ENCODE data around the gene LZTS3. TPM values are rescaled to one million over a fixed set of nuclear protein-coding genes. Genes with fewer than 3 reads are reported as not detected.

Gene LZTS3
- total and polyA plus RNA-seq, 2 of the 13 experiments (the other 11 are each of a cell fraction or from before 2014, with no cell fraction given): 10.1 to 31.3 TPM

DNA sequence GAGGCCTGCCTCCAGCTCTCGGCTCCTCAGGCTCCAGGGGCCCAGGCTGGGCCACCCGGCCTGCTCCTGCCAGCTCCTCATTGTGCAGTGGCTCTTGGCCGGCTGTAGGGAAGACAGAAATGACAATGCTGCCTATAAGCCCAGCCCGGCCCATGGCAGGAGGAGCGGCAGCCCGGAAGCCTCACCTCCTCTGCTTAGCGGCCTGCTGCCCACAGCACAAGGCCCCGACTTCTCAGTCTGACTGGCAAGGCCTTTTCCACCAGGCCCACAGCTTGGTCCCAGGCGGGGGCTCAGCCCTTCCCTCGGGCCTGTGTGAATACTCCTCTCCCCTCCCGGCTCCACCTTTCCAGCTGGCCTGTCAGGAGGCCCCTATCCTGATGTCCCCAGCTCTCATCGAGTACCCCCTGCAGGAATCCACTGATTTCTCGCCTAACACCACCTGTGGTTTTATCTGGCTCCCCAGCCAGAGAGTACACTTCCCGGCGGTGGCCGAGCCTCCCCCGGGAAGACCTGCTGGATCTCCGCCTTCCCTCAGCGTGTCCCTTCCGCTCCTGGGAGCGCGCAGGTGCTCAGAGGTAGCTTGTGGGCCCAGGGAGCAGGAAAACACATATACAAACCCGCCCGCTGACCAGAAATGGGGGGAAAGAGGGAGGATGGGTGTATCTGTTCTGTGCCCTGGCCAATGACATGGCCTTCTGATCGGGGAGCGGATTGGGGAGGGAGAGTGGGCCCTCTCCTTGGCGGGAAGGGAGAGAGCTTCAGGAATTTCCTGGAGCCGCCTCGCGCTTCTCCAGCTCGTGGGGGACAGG lies 30.2 kb upstream of the LZTS3 start (continued):
- TF ChIP-seq, protein P1, sequence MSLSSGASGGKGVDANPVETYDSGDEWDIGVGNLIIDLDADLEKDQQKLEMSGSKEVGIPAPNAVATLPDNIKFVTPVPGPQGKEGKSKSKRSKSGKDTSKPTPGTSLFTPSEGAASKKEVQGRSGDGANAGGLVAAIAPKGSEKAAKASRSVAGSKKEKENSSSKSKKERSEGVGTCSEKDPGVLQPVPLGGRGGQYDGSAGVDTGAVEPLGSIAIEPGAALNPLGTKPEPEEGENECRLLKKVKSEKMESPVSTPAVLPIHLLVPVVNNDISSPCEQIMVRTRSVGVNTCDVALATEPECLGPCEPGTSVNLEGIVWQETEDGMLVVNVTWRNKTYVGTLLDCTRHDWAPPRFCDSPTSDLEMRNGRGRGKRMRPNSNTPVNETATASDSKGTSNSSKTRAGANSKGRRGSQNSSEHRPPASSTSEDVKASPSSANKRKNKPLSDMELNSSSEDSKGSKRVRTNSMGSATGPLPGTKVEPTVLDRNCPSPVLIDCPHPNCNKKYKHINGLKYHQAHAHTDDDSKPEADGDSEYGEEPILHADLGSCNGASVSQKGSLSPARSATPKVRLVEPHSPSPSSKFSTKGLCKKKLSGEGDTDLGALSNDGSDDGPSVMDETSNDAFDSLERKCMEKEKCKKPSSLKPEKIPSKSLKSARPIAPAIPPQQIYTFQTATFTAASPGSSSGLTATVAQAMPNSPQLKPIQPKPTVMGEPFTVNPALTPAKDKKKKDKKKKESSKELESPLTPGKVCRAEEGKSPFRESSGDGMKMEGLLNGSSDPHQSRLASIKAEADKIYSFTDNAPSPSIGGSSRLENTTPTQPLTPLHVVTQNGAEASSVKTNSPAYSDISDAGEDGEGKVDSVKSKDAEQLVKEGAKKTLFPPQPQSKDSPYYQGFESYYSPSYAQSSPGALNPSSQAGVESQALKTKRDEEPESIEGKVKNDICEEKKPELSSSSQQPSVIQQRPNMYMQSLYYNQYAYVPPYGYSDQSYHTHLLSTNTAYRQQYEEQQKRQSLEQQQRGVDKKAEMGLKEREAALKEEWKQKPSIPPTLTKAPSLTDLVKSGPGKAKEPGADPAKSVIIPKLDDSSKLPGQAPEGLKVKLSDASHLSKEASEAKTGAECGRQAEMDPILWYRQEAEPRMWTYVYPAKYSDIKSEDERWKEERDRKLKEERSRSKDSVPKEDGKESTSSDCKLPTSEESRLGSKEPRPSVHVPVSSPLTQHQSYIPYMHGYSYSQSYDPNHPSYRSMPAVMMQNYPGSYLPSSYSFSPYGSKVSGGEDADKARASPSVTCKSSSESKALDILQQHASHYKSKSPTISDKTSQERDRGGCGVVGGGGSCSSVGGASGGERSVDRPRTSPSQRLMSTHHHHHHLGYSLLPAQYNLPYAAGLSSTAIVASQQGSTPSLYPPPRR (CRISPR knock-in tag; IDR thresholded peaks at IDR 0.05; ENCODE audit: borderline replicate concordance): peak; percentile 36; the same call in 1 of the 2 replicates
- TF ChIP-seq ZKSCAN1 (IDR thresholded peaks at IDR 0.05; ENCODE audit: low read length): no peak
- no peak for TF ChIP-seq TCF12 (IDR thresholded peaks at IDR 0.05)
- peak; percentile 79; the same call in 1 of the 2 replicates for TF ChIP-seq TCF12 (CRISPR knock-in tag; IDR thresholded peaks at IDR 0.05)
- TF ChIP-seq MAF1 (CRISPR knock-in tag; IDR thresholded peaks at IDR 0.05; ENCODE audit: borderline replicate concordance): 0 out of 2 replicates have a peak, but pooled peaks have one; percentile 75
- TF ChIP-seq, protein P2, sequence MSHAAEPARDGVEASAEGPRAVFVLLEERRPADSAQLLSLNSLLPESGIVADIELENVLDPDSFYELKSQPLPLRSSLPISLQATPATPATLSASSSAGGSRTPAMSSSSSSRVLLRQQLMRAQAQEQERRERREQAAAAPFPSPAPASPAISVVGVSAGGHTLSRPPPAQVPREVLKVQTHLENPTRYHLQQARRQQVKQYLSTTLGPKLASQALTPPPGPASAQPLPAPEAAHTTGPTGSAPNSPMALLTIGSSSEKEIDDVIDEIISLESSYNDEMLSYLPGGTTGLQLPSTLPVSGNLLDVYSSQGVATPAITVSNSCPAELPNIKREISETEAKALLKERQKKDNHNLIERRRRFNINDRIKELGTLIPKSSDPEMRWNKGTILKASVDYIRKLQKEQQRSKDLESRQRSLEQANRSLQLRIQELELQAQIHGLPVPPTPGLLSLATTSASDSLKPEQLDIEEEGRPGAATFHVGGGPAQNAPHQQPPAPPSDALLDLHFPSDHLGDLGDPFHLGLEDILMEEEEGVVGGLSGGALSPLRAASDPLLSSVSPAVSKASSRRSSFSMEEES (CRISPR knock-in tag; IDR thresholded peaks at IDR 0.05): no peak; the same call in 1 of the 2 replicates
- TF ChIP-seq ARNT2 (CRISPR knock-in tag; IDR thresholded peaks at IDR 0.05; ENCODE audit: low read depth): no peak; the same call in 1 of the 2 replicates
- 0 out of 2 replicates have a peak, but pooled peaks have one; percentile 52 for TF ChIP-seq SATB2 (CRISPR knock-in tag; IDR thresholded peaks at IDR 0.05)
- TF ChIP-seq TEAD2 (CRISPR knock-in tag; IDR thresholded peaks at IDR 0.05): 0 out of 2 replicates have a peak, but pooled peaks have one; percentile 70
- no peak for TF ChIP-seq GABPA (IDR thresholded peaks at IDR 0.05; ENCODE audit: low read depth, low read length)
- TF ChIP-seq GABPA (CRISPR knock-in tag; IDR thresholded peaks at IDR 0.05; ENCODE audit: low read depth): no peak
- no peak for TF ChIP-seq ZNF777 (CRISPR knock-in tag; IDR thresholded peaks at IDR 0.05)
- no peak for TF ChIP-seq ZBTB21 (CRISPR knock-in tag; IDR thresholded peaks at IDR 0.05)
- TF ChIP-seq ZSCAN12 (CRISPR knock-in tag; IDR thresholded peaks at IDR 0.05): 0 out of 2 replicates have a peak, but pooled peaks have one; percentile 45
- TF ChIP-seq ZNF7 (CRISPR knock-in tag; IDR thresholded peaks at IDR 0.05): no peak
- TF ChIP-seq HMGXB3 (CRISPR knock-in tag; IDR thresholded peaks at IDR 0.05; ENCODE audit: borderline replicate concordance): no peak
- TF ChIP-seq ZNF639 (CRISPR knock-in tag; conservative IDR thresholded peaks at IDR 0.05): no peak
- TF ChIP-seq RBAK (CRISPR knock-in tag; IDR thresholded peaks at IDR 0.05): no peak; the same call in 1 of the 2 replicates
